ENCODE data around the gene RASGRP3.

- TF ChIP-seq CTCF (conservative IDR thresholded peaks at IDR 0.05; ENCODE audit: low read depth, low read length) (no peak), EZH2 (IDR thresholded peaks at IDR 0.05; ENCODE audit: borderline replicate concordance, low read depth, low read length, poor library complexity, severe bottlenecking) (no peak)
These were observed 31.5 kb upstream of the RASGRP3 start for GRCh38 chr2:33444967-33445366.
